Astrocyte (in vitro differentiated cells and primary cell): ENCODE data around the gene SPRING1.

ENCODE experiments used
- EZH2 ChIP-seq: IDR thresholded peaks from 2 replicates; pipeline ENCODE4 v1.6.1; 2012; ENCODE audit warnings: mild to moderate bottlenecking, low read length, inconsistent platforms; ENCODE audit not compliant: insufficient read depth
- TF ChIP-seq, protein P1 (sequence below): IDR thresholded peaks from 2 replicates; pipeline ENCODE4 v1.5.1; 2011; ENCODE audit warnings: low read depth, mild to moderate bottlenecking, inconsistent platforms, low read length, moderate library complexity; ENCODE audit not compliant: insufficient read depth

DNA sequence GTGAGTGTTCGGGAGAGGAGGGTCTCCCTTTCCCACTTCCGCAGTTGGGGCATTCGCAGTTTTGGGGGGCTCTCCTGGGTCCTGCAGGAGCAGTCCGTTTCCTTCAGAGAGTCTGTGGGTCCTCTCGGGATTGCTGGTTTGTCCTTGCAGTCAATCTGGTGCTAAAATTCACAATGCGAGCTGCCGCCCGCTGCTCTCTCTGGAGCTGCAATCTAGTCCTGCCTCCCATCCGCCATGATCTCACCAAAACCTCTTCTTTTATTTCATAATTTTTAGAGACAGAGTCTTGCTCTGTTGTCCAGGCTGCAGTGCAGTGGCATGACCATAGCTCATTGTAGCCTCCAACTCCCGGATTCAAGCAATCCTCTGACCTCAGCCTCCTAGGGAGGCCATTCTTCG, 22.8 kb upstream of the SPRING1 start:
- TF ChIP-seq, protein P1, sequence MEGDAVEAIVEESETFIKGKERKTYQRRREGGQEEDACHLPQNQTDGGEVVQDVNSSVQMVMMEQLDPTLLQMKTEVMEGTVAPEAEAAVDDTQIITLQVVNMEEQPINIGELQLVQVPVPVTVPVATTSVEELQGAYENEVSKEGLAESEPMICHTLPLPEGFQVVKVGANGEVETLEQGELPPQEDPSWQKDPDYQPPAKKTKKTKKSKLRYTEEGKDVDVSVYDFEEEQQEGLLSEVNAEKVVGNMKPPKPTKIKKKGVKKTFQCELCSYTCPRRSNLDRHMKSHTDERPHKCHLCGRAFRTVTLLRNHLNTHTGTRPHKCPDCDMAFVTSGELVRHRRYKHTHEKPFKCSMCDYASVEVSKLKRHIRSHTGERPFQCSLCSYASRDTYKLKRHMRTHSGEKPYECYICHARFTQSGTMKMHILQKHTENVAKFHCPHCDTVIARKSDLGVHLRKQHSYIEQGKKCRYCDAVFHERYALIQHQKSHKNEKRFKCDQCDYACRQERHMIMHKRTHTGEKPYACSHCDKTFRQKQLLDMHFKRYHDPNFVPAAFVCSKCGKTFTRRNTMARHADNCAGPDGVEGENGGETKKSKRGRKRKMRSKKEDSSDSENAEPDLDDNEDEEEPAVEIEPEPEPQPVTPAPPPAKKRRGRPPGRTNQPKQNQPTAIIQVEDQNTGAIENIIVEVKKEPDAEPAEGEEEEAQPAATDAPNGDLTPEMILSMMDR, result no peak
- no peak for TF ChIP-seq EZH2
